Breast epithelium (tissue), 4 donors: ENCODE data around the gene SUGP1. TPM values are rescaled to one million over a fixed set of nuclear protein-coding genes. Genes with fewer than 3 reads are reported as not detected.

Source experiments
- DNase-seq, 2 donors: peaks; one replicate each; pipeline ENCODE4 v3.0.0-alpha.2; 2019; ENCODE audit warnings: low spot score in 2 of 2
- H3K27ac ChIP-seq, 2 donors: fragments of 200-600 bp; sonication (generic) in 1 of 2; one replicate each; pipeline ENCODE4 v1.5.1; 2016 to 2019; ENCODE audit warnings: mild to moderate bottlenecking in 1 of 2
- H3K27me3 ChIP-seq, 2 donors: fragments of 200-600 bp; sonication (generic) in 1 of 2; one replicate each; pipeline versions ENCODE4 v1.5.1 to v1.6.0; 2017 to 2019; ENCODE audit warnings: control low read depth in 1 of 2, mild to moderate bottlenecking in 1 of 2
- H3K36me3 ChIP-seq: fragments of 200-600 bp; one replicate; pipeline ENCODE4 v1.5.1; 2019
- H3K4me1 ChIP-seq, 2 donors: fragments of 200-600 bp; sonication (generic); one replicate each; pipeline ENCODE4 v1.5.1; 2016 to 2019; ENCODE audit warnings: control low read depth in 1 of 2
- H3K4me3 ChIP-seq, 3 donors: fragments of 200-600 bp; sonication (generic); 1 replicate in 2 of 3; 2 replicates in 1 of 3; pipeline ENCODE4 v1.5.1; 2016 to 2019; ENCODE audit warnings: mild to moderate bottlenecking in 3 of 3, moderate library complexity in 2 of 3
- H3K9me3 ChIP-seq, 2 donors: fragments of 200-600 bp; sonication (generic) in 1 of 2; one replicate each; pipeline ENCODE4 v1.5.1; 2016 to 2019; ENCODE audit warnings: control low read depth in 1 of 2
- POLR2A ChIP-seq: fragments of 450-650 bp; IDR thresholded peaks from one replicate; pipeline ENCODE4 v1.6.1; 2016; ENCODE audit warnings: antibody characterized with exemption, mild to moderate bottlenecking, moderate library complexity
- POLR2AphosphoS5 ChIP-seq, 3 donors: sonication (generic); formaldehyde crosslinking; IDR thresholded peaks; one replicate each; pipeline ENCODE4 v1.6.1; 2017; ENCODE audit warnings: antibody characterized with exemption in 3 of 3
- intact Hi-C: fragments of 100-400 bp; cut with DNase I; formaldehyde crosslinking; loops from one replicate; pipeline ENCODE4 v1.15.1; 2023; ENCODE audit warnings: low total_unique reads
- total RNA-seq, 3 donors: library from RNA; depleted of rRNA; stranded (reverse); fragments of >200 nt; gene quantifications; one replicate each; pipeline ENCODE4 v1.1.0, GENCODE V29; 2016
- TF ChIP-seq, protein P1 (sequence below), 3 donors: fragments of 450-650 bp; IDR thresholded peaks; one replicate each; pipeline ENCODE4 v1.5.1; 2016 to 2017; ENCODE audit warnings: antibody characterized with exemption in 3 of 3, mild to moderate bottlenecking in 3 of 3, moderate library complexity in 3 of 3

Gene SUGP1
- total RNA-seq, 3 donors from 2014 or later: 23.8 to 31.6 (median 29.8) TPM

DNA sequence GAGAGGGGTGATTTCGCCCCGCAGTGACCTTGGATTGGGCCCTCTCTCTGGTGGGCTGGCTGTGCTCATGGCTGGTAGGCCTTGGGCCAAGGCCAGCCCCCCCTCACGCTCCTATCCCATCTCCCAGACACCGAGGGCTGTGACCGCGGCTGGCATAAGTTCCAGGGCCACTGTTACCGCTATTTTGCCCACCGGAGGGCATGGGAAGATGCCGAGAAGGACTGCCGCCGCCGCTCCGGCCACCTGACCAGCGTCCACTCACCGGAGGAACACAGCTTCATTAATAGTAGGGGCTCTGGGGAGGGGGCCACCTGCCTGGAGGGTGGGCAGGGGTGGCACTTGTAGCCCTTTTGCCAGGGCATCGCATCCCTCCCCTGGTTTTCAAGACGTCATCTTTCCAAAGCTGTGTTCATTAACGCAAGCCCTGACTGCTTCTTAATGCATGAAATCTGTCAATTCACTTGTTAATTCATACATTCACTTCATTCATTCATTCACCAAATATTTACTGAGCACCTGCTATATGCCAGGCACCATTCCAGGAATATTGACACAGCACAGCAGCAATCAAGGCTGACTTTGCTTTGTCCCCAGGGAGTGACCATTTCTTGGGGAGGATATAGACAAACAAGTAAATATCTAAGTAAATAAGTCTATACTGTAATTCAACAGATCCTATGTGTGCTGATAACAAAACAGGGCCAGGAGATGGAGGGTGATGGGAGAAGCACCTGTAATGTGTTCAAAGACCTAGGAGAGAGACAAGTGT lies 82.0 kb downstream of the SUGP1 start:
- TF ChIP-seq POLR2AphosphoS5 (IDR thresholded peaks at IDR 0.05): no peak
- TF ChIP-seq, protein P1, sequence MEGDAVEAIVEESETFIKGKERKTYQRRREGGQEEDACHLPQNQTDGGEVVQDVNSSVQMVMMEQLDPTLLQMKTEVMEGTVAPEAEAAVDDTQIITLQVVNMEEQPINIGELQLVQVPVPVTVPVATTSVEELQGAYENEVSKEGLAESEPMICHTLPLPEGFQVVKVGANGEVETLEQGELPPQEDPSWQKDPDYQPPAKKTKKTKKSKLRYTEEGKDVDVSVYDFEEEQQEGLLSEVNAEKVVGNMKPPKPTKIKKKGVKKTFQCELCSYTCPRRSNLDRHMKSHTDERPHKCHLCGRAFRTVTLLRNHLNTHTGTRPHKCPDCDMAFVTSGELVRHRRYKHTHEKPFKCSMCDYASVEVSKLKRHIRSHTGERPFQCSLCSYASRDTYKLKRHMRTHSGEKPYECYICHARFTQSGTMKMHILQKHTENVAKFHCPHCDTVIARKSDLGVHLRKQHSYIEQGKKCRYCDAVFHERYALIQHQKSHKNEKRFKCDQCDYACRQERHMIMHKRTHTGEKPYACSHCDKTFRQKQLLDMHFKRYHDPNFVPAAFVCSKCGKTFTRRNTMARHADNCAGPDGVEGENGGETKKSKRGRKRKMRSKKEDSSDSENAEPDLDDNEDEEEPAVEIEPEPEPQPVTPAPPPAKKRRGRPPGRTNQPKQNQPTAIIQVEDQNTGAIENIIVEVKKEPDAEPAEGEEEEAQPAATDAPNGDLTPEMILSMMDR (IDR thresholded peaks at IDR 0.05): no peak
- no peak for TF ChIP-seq POLR2A
- H3K27me3 ChIP-seq: peaks cover 0 to 8% of the 10 kb centered on the region in 2 donors
- H3K9me3 ChIP-seq: peaks cover 21 to 30% of the 10 kb centered on the region in 2 donors
- H3K4me3 ChIP-seq: no peak overlapping the region
- H3K27ac ChIP-seq: no peak overlapping the region
- no peaks in the 10 kb centered on the region for H3K4me1 ChIP-seq
- H3K36me3 ChIP-seq: no peaks in the 10 kb centered on the region
- DNase-seq: no peak
- intact Hi-C loops: no loop called here

DNA sequence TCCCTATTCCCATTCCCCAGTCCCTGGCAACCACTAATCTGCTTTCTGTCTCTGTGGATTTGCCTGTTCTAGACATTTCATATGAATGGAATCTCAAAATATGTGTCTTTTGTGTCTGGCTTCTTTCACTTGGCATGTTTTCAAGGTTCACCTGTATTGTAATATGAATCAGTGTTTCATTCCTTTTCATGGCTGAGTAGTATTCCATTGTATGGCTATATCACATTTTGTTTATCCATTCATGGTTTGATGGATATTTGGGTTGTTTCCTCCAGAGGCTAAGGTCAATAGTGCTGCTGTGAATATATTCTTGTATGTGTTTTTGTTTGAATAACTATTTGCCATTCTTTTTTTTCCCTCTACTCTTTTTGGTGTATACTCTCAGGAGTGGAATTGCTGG lies 84.1 kb downstream of the SUGP1 start:
- H3K27ac ChIP-seq: no peak overlapping the region
- H3K36me3 ChIP-seq: no peaks in the 10 kb centered on the region
- H3K27me3 ChIP-seq: peaks cover 0 to 8% of the 10 kb centered on the region in 2 donors
- TF ChIP-seq POLR2AphosphoS5 (IDR thresholded peaks at IDR 0.05): no peak
- no peak for TF ChIP-seq POLR2A
- TF ChIP-seq, protein P1 (IDR thresholded peaks at IDR 0.05): no peak
- no peak overlapping the region for H3K4me3 ChIP-seq
- intact Hi-C loops: no loop called here
- H3K4me1 ChIP-seq: no peaks in the 10 kb centered on the region
- no peak for DNase-seq
- peaks cover 21 to 34% of the 10 kb centered on the region in 2 donors for H3K9me3 ChIP-seq

DNA sequence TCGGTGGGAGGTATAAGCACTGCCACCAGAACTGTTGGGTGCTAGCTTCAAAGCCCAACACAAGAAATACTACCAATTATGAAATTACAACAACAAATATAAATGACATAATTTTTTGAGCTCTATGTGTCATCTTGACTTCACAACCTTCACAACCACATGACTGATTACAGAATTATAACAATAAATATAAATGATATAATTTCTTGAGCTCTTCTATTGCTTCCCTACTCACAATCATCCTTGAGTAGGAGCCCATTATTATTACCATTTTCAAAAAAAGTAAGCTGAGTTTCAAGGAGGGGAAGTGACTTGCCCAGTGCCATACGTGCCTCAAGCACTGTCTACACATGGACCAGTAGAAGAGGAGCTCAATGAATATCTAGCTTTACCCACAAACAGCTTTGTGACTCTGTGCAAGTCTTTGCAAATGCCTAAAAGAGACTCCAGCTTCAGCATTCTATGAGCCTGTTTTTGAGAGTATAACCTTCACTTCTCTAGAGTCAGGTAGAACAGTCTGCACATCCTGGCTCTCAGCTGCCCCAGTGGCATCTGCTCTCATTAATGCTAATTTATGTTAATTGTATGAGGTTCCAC lies 86.0 kb downstream of the SUGP1 start:
- intact Hi-C loops: no loop called here
- no peak for TF ChIP-seq POLR2AphosphoS5 (IDR thresholded peaks at IDR 0.05)
- no peak overlapping the region for H3K4me3 ChIP-seq
- peaks cover 21 to 34% of the 10 kb centered on the region in 2 donors for H3K9me3 ChIP-seq
- no peaks in the 10 kb centered on the region for H3K36me3 ChIP-seq
- no peaks in the 10 kb centered on the region for H3K4me1 ChIP-seq
- H3K27ac ChIP-seq: no peak overlapping the region
- no peak for DNase-seq
- H3K27me3 ChIP-seq: no peaks in the 10 kb centered on the region

DNA sequence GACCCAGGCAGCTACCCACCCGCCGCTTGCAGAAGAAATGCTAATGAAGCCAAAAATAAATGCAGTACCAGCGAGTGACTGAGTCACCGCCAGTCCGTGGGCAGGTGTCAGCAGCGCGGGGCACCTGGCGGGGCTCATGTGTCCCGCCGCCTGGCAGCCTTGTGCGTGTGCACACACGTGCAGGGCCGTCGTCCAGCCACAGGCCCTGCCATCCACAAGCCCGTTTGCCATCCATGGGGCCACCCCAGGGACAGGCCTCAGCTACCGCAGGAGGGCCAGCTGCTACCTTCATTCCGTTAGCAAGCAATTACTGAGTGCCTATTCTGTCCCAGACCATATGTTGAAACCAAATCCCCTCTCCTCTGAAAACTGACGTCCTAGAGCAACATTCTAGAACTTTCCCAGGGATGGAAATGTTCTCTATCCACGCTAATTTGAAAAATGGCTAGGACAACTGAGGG lies 88.0 kb downstream of the SUGP1 start:
- Histone ChIP-seq H3K27ac (no peak overlapping the region), H3K36me3 (no peaks in the 10 kb centered on the region), H3K4me1 (no peaks in the 10 kb centered on the region), H3K9me3 (peaks cover 21 to 34% of the 10 kb centered on the region in 2 donors), H3K4me3 (no peak overlapping the region), H3K27me3 (peaks cover under 1 to 13% of the 10 kb centered on the region in 2 donors)
- intact Hi-C loops: no loop called here
- DNase-seq: no peak
- no peak for TF ChIP-seq POLR2A
- TF ChIP-seq, protein P1 (IDR thresholded peaks at IDR 0.05): no peak
- no peak for TF ChIP-seq POLR2AphosphoS5 (IDR thresholded peaks at IDR 0.05)

DNA sequence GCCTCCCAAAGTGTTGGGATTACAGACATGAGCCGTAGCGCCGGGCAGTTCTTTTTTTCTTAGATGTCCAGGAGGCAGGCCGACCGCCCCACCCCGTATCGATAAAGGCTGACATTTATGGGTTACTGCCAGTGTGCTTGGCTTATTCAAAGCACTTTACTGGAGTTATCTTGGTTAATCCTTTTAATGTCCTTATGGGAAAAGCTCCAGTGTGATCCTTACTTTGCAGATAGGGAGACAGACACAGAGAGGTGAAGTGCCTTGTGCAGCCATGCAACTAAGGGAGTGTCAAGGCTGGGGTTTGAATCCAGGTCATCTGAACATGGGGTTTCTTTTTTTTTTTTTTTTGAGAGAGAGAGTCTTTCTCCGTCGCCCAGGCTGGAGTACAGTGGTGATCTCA lies 89.3 kb downstream of the SUGP1 start:
- no peaks in the 10 kb centered on the region for H3K36me3 ChIP-seq
- peaks cover 21 to 32% of the 10 kb centered on the region in 2 donors for H3K9me3 ChIP-seq
- intact Hi-C loops: no loop called here
- H3K27ac ChIP-seq: no peak overlapping the region
- no peaks in the 10 kb centered on the region for H3K4me1 ChIP-seq
- H3K27me3 ChIP-seq: peaks cover 3 to 26% of the 10 kb centered on the region in 2 donors
- H3K4me3 ChIP-seq: no peak overlapping the region
- no peak for DNase-seq
- no peak for TF ChIP-seq POLR2A
- TF ChIP-seq POLR2AphosphoS5 (IDR thresholded peaks at IDR 0.05): no peak

DNA sequence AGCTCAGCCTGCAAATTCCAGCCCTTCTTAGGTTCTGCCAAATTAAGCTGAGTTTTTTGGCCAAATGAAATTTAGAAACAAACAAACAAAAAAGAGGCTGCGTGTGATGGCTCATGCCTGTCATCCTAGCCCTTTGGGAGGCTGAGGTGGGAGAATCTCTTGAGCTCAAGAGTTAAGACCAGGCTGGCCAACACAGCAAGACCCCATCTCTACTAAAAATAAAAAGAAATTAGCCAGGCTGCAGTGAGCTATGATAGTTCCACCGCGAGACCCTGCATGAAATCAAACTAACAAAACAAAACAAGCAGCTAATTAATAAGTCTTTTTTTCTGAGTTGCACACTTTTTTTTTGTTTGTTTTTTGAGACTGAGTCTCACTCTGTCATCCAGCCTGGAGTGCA lies 90.6 kb downstream of the SUGP1 start:
- H3K27ac ChIP-seq: no peak overlapping the region
- H3K36me3 ChIP-seq: no peaks in the 10 kb centered on the region
- H3K27me3 ChIP-seq: peaks cover 3 to 39% of the 10 kb centered on the region in 2 donors
- H3K9me3 ChIP-seq: peaks cover 10 to 19% of the 10 kb centered on the region in 2 donors
- no peak overlapping the region for H3K4me3 ChIP-seq
- DNase-seq: no peak
- H3K4me1 ChIP-seq: no peaks in the 10 kb centered on the region
- intact Hi-C loops: no loop called here
- TF ChIP-seq POLR2AphosphoS5 (IDR thresholded peaks at IDR 0.05): no peak
- TF ChIP-seq, protein P1 (IDR thresholded peaks at IDR 0.05): no peak
- no peak for TF ChIP-seq POLR2A
